H1 (cell line): ENCODE results near the gene LPCAT1.

ENCODE experiments used
- CREB1 ChIP-seq: IDR thresholded peaks from 2 replicates; pipeline ENCODE4 v1.6.1; 2012; ENCODE audit warnings: inconsistent platforms
- GTF2F1 ChIP-seq: IDR thresholded peaks from 2 replicates; pipeline ENCODE4 v1.6.1; 2012; ENCODE audit warnings: low read depth, low read length, improper control_type of control experiment, borderline replicate concordance
- POLR2A ChIP-seq, 2 experiments: IDR thresholded peaks; 1 replicate in 1 of 2; 2 replicates in 1 of 2; pipeline ENCODE4 v1.6.1; 2011; ENCODE audit warnings: low read depth in 2 of 2, low read length in 2 of 2, mild to moderate bottlenecking in 2 of 2; ENCODE audit errors: control extremely low read depth in 1 of 2
- SP1 ChIP-seq: IDR thresholded peaks from 2 replicates; pipeline ENCODE4 v1.6.1; 2011; ENCODE audit warnings: low read depth, low read length
- TF ChIP-seq, protein P1 (sequence below): IDR thresholded peaks from 2 replicates; pipeline ENCODE4 v1.6.1; 2012; ENCODE audit warnings: inconsistent platforms

DNA sequence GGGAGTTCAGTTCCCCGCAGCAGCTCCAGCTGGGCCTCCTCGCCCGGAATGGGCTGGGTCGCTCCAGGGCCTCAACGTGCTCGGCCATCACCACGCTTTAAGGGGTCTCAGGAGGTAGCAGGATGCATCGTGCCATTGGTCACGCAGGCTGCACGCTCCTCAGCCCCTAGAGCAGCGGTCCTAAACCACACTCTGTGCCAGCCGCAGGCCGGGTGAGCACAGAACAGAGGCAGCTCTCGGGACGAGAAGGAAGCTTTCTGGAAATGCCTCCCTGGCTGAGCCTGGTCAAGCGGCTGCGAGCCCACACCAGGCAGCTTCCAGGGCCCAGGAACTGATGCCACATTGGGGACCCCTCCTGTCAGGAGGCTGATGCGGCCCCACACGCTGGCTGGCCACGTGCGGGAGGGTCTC is 39.3 kb upstream of the LPCAT1 start:
- TF ChIP-seq, protein P1, sequence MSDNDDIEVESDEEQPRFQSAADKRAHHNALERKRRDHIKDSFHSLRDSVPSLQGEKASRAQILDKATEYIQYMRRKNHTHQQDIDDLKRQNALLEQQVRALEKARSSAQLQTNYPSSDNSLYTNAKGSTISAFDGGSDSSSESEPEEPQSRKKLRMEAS = no peak
- TF ChIP-seq GTF2F1 (no peak), SP1 (no peak), POLR2A (IDR thresholded peaks at IDR 0.05; ENCODE audit: control extremely low read depth in 1 of 2, low read depth in 2 of 2, low read length in 2 of 2) (no peak), CREB1 (no peak)
